AG09309 (cell line): ENCODE measurements around the gene RCOR1.

Experiments
- DNase-seq: peaks from one replicate; pipeline ENCODE4 v3.0.0-alpha.2; 2010; ENCODE audit warnings: low read depth
- H3K4me3 ChIP-seq: 2 replicates; pipeline ENCODE4 v1.5.1; 2011; ENCODE audit warnings: mild to moderate bottlenecking, low read depth, low read length, moderate library complexity; ENCODE audit not compliant: control insufficient read depth
- CTCF ChIP-seq: IDR thresholded peaks from 2 replicates; pipeline ENCODE4 v1.5.1; 2011; ENCODE audit warnings: mild to moderate bottlenecking, low read depth, low read length, inconsistent platforms; ENCODE audit not compliant: insufficient read depth, control insufficient read depth; ENCODE audit errors: missing control alignments

Gene RCOR1

GRCh38 chr14:102688290-102688689, 95.8 kb downstream of the RCOR1 start:
- TF ChIP-seq CTCF = no peak
- H3K4me3 ChIP-seq = no peak overlapping the region
- DNase-seq = no peak

- no peak overlapping the region for H3K4me3 ChIP-seq
- DNase-seq = no peak
- no peak for TF ChIP-seq CTCF
Measured at GRCh38 chr14:102690509-102691286, 98.2 kb downstream of the RCOR1 start.

- no peak for TF ChIP-seq CTCF
- no peak for DNase-seq
- H3K4me3 ChIP-seq = no peak overlapping the region
Measured at GRCh38 chr14:102691763-102692162, 99.3 kb downstream of the RCOR1 start.

GRCh38 chr14:102692334-102692733, 99.9 kb downstream of the RCOR1 start:
- H3K4me3 ChIP-seq = no peak overlapping the region
- no peak for DNase-seq
- no peak for TF ChIP-seq CTCF

- no peak for TF ChIP-seq CTCF
- no peak for DNase-seq
- H3K4me3 ChIP-seq = no peak overlapping the region
Measured at GRCh38 chr14:102693006-102693755, 100.7 kb downstream of the RCOR1 start.

- peak; percentile 23 for DNase-seq
- H3K4me3 ChIP-seq = no peak overlapping the region
- peak; percentile 60 for TF ChIP-seq CTCF
Measured at GRCh38 chr14:102694530-102695166, 102.2 kb downstream of the RCOR1 start.
